Panc1 (cell line): ENCODE results near the gene THADA. TPM values are rescaled to one million over a fixed set of nuclear protein-coding genes. Genes with fewer than 3 reads are reported as not detected.

Experiments used
- ATAC-seq: fragments of 200-7000 bp; cut with Tn5 transposase; 2 replicates; pipeline ENCODE4 v1.9.1; 2020; ENCODE audit warnings: mild to moderate bottlenecking, moderate library complexity
- BruUV-seq: library from RNA; stranded (reverse); fragments of 400-500 nt; replicated peaks from 2 replicates; lab custom pipeline; 2021; lab: Mats Ljungman, UMichigan
- CTCF ChIA-PET: fragments of 300-600 bp; sonication (Branson Sonifier 250); formaldehyde crosslinking; loops from one replicate; lab custom pipeline; 2022; ENCODE audit warnings: antibody characterized with exemption; lab: Charles Lee
- POLR2A ChIA-PET: fragments of 300-600 bp; sonication (Branson Sonifier 250); formaldehyde crosslinking; loops from one replicate; lab custom pipeline; 2022; ENCODE audit warnings: antibody characterized with exemption; lab: Charles Lee
- DNase-seq: peaks from one replicate; pipeline ENCODE4 v3.0.0-alpha.2; 2010; ENCODE audit warnings: low read depth, low spot score
- H3K27ac ChIP-seq: 2 replicates; pipeline ENCODE4 v1.5.1; 2011; ENCODE audit warnings: mild to moderate bottlenecking, low read length, inconsistent platforms
- H3K27me3 ChIP-seq: fragments of 200-500 bp; sonication (Bioruptor generic); 2 replicates; pipeline ENCODE4 v1.6.0; 2014; ENCODE audit warnings: low read length, inconsistent platforms; ENCODE audit not compliant: control insufficient read depth, insufficient read depth
- H3K36me3 ChIP-seq: fragments of 200-500 bp; sonication (Bioruptor generic); 2 replicates; pipeline ENCODE4 v1.5.1; 2014; ENCODE audit warnings: inconsistent platforms, mild to moderate bottlenecking, low read length, moderate library complexity; ENCODE audit not compliant: control insufficient read depth, insufficient read depth
- H3K4me1 ChIP-seq: 2 replicates; pipeline ENCODE4 v1.5.1; 2011; ENCODE audit warnings: inconsistent platforms, mild to moderate bottlenecking, low read length, moderate library complexity; ENCODE audit not compliant: control insufficient read depth, insufficient read depth
- H3K4me3 ChIP-seq, 2 experiments: 2 replicates each; pipeline ENCODE4 v1.5.1; 2011 to 2012; ENCODE audit warnings: low read depth in 2 of 2, low read length in 2 of 2, mild to moderate bottlenecking in 2 of 2, inconsistent platforms in 1 of 2, moderate library complexity in 1 of 2
- H3K9me3 ChIP-seq: fragments of 200-500 bp; sonication (Bioruptor generic); 2 replicates; pipeline ENCODE4 v1.5.1; 2014; ENCODE audit warnings: low read depth, mild to moderate bottlenecking, inconsistent platforms, low read length, moderate library complexity; ENCODE audit not compliant: control insufficient read depth, insufficient read depth
- CTCF ChIP-seq: fragments of 450-650 bp; IDR thresholded peaks from 2 replicates; pipeline ENCODE4 v1.5.1; 2017; ENCODE audit warnings: mild to moderate bottlenecking
- POLR2AphosphoS5 ChIP-seq: IDR thresholded peaks from 2 replicates; pipeline ENCODE4 v1.6.1; 2012; ENCODE audit warnings: mild to moderate bottlenecking, low read depth, low read length, moderate library complexity
- REST ChIP-seq, 2 experiments: IDR thresholded peaks; 2 replicates each; pipeline ENCODE4 v1.6.1; 2011 to 2012; ENCODE audit warnings: low read depth in 2 of 2, control low read depth in 1 of 2, low read length in 1 of 2, mild to moderate bottlenecking in 1 of 2, moderate library complexity in 1 of 2; ENCODE audit not compliant: insufficient read depth in 1 of 2
- SIN3A ChIP-seq: IDR thresholded peaks from 2 replicates; pipeline ENCODE4 v1.6.1; 2012; ENCODE audit warnings: low read depth, mild to moderate bottlenecking, low read length, moderate library complexity, borderline replicate concordance; ENCODE audit not compliant: insufficient read depth
- TCF7L2 ChIP-seq: IDR thresholded peaks from 2 replicates; pipeline ENCODE4 v1.6.1; 2011; ENCODE audit warnings: mild to moderate bottlenecking, low read depth, low read length, inconsistent platforms
- in situ Hi-C: cut with HindIII; loops from 2 replicates; pipeline ENCODE4 v1.10.0; 2016; ENCODE audit warnings: low sequenced_read_pairs, low pct_unique_long_range_greater_than_20kb
- intact Hi-C: fragments of 100-400 bp; cut with micrococcal nuclease; formaldehyde crosslinking; loops from one replicate; pipeline ENCODE4 v1.10.0; 2022; ENCODE audit not compliant: unreplicated experiment
- total RNA-seq: library from RNA; stranded (reverse); gene quantifications from one replicate; pipeline ENCODE4 v1.2.1, GENCODE V29; 2021; ENCODE audit not compliant: unreplicated experiment

The THADA gene
- total RNA-seq, 1 experiment from 2014 or later = 37.2 TPM

- POLR2A ChIA-PET = no interaction called here
- Histone ChIP-seq H3K4me3 (no peak overlapping the region), H3K36me3 (no peaks in the 10 kb centered on the region), H3K27me3 (no peaks in the 10 kb centered on the region), H3K9me3 (no peaks in the 10 kb centered on the region), H3K4me1 (no peaks in the 10 kb centered on the region), H3K27ac (0 out of 2 replicates have a peak overlapping the region, but pooled peaks have one; percentile 12)
- in situ Hi-C loops = no loop called here
- intact Hi-C loops = no loop called here
- no TSS peak for BruUV-seq
- TF ChIP-seq POLR2AphosphoS5 = no peak
- TF ChIP-seq REST (IDR thresholded peaks at IDR 0.05; ENCODE audit: insufficient read depth in 1 of 2, low read depth in 2 of 2, low read length in 1 of 2) = no peak
- no peak for TF ChIP-seq CTCF
- TF ChIP-seq SIN3A = no peak
- no peak for TF ChIP-seq TCF7L2
- ATAC-seq (no peak), DNase-seq (no peak)
- CTCF ChIA-PET = no interaction called here
Measured at GRCh38 chr2:43622931-43623451, 27.2 kb upstream of the THADA start.

GRCh38 chr2:43619511-43619910 is 23.7 kb upstream of the THADA start:
- no peak overlapping the region for H3K27ac ChIP-seq
- H3K4me3 ChIP-seq = no peak overlapping the region
- no peak for ATAC-seq
- intact Hi-C loops = loop anchor here (10.0 kb wide), 1 partner anchor 155 kb away; the partner anchor contains the start of gene DYNC2LI1
- TF ChIP-seq POLR2AphosphoS5 (no peak), TCF7L2 (no peak), SIN3A (no peak), CTCF (no peak), REST (IDR thresholded peaks at IDR 0.05; ENCODE audit: insufficient read depth in 1 of 2, low read depth in 2 of 2, low read length in 1 of 2) (no peak)
- no peaks in the 10 kb centered on the region for H3K36me3 ChIP-seq
- no peaks in the 10 kb centered on the region for H3K4me1 ChIP-seq
- ChIA-PET CTCF (no interaction called here), POLR2A (no interaction called here)
- H3K9me3 ChIP-seq = no peaks in the 10 kb centered on the region
- no TSS peak for BruUV-seq
- no peaks in the 10 kb centered on the region for H3K27me3 ChIP-seq
- no peak for DNase-seq
- in situ Hi-C loops = no loop called here
